ENCODE measurements around the gene ST3GAL3.

DNA sequence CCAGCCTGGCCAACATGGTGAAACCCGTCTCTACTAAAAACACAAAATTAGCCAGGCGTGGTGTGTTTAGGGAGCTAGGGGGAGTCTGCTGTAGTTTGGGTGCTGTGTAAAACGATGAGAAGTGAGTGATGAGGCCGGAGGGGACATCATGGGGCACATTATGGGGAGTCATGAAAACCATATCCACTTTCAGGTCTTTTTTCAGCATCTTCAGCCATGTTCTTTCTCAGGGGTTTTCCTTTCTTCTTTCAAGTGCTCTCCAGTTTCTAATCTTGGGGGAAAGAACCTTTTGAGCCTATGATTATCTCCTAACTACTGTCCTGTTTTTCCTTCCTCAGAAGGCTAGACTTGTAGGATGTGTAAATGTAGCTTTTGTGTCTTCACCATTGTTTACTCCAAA is 43.0 kb upstream of the ST3GAL3 start:
- TF ChIP-seq ZNF677 (tag by site-specific recombination; IDR thresholded peaks at IDR 0.05), result no peak
- TF ChIP-seq ZNF830 (tag by site-specific recombination; IDR thresholded peaks at IDR 0.05; ENCODE audit: low read depth), result no peak
- TF ChIP-seq CTCF (tag by site-specific recombination; IDR thresholded peaks at IDR 0.05), result no peak
- TF ChIP-seq ZSCAN30 (tag by site-specific recombination; IDR thresholded peaks at IDR 0.05), result no peak
- no peak for TF ChIP-seq PRDM10 (tag by site-specific recombination; IDR thresholded peaks at IDR 0.05)
